WTC11 (cell line): ENCODE data around the gene ABHD4.

Source experiments
- CDX4 ChIP-seq: fragments of 250-450 bp; sonication (Bioruptor Pico); IDR thresholded peaks from 2 replicates; pipeline ENCODE4 v1.9.0; 2021; ENCODE audit warnings: moderate library complexity, mild to moderate bottlenecking, inconsistent platforms, borderline replicate concordance
- CTCF ChIP-seq: fragments of 200-600 bp; IDR thresholded peaks from 2 replicates; pipeline ENCODE4 v1.8.0; 2022; ENCODE audit warnings: antibody characterized with exemption
- E2F1 ChIP-seq: sonication (generic); formaldehyde crosslinking; IDR thresholded peaks from 2 replicates; pipeline ENCODE4 v1.8.0; 2022; ENCODE audit warnings: mild to moderate bottlenecking, missing genetic modification reagents
- ETV6 ChIP-seq: sonication (generic); formaldehyde crosslinking; IDR thresholded peaks from 2 replicates; pipeline ENCODE4 v1.8.1; 2022; ENCODE audit warnings: mild to moderate bottlenecking, missing genetic modification reagents
- FOXK1 ChIP-seq: sonication (generic); formaldehyde crosslinking; IDR thresholded peaks from 2 replicates; pipeline ENCODE4 v1.8.0; 2022; ENCODE audit warnings: mild to moderate bottlenecking, moderate library complexity, missing genetic modification reagents
- MAX ChIP-seq: sonication (generic); formaldehyde crosslinking; IDR thresholded peaks from 2 replicates; pipeline ENCODE4 v1.8.0; 2022; ENCODE audit warnings: mild to moderate bottlenecking, missing genetic modification reagents
- NFYB ChIP-seq: sonication (generic); formaldehyde crosslinking; conservative IDR thresholded peaks from 2 replicates; pipeline ENCODE4 v1.8.0; 2022; ENCODE audit warnings: low read depth, missing genetic modification reagents
- NR1H2 ChIP-seq: sonication (generic); formaldehyde crosslinking; IDR thresholded peaks from 2 replicates; pipeline ENCODE4 v1.9.0; 2021; ENCODE audit warnings: mild to moderate bottlenecking, moderate library complexity, missing genetic modification reagents
- SMAD4 ChIP-seq: sonication (generic); formaldehyde crosslinking; IDR thresholded peaks from 2 replicates; pipeline ENCODE4 v1.8.0; 2022; ENCODE audit warnings: mild to moderate bottlenecking, missing genetic modification reagents
- SOX15 ChIP-seq: fragments of 250-450 bp; sonication (Bioruptor Pico); IDR thresholded peaks from 2 replicates; pipeline ENCODE4 v1.9.0; 2021; ENCODE audit warnings: mild to moderate bottlenecking
- TCF7 ChIP-seq: sonication (generic); formaldehyde crosslinking; IDR thresholded peaks from 2 replicates; pipeline ENCODE4 v1.8.0; 2022; ENCODE audit warnings: mild to moderate bottlenecking, low read depth, missing genetic modification reagents, moderate library complexity
- TEAD4 ChIP-seq: sonication (generic); formaldehyde crosslinking; IDR thresholded peaks from 2 replicates; pipeline ENCODE4 v1.8.0; 2022; ENCODE audit warnings: mild to moderate bottlenecking, missing genetic modification reagents
- ZNF317 ChIP-seq: sonication (generic); formaldehyde crosslinking; IDR thresholded peaks from 2 replicates; pipeline ENCODE4 v1.8.1; 2023; ENCODE audit warnings: low read depth, mild to moderate bottlenecking, moderate library complexity, missing genetic modification reagents, borderline replicate concordance

- TF ChIP-seq MAX (CRISPR knock-in tag) (no peak), NFYB (CRISPR knock-in tag) (no peak), E2F1 (no peak), NR1H2 (CRISPR knock-in tag) (no peak), CTCF (no peak), FOXK1 (CRISPR knock-in tag) (no peak), SOX15 (CRISPR knock-in tag) (no peak), CDX4 (CRISPR knock-in tag) (no peak), SMAD4 (CRISPR knock-in tag) (no peak), TCF7 (CRISPR knock-in tag) (no peak), ZNF317 (CRISPR knock-in tag) (no peak), TEAD4 (CRISPR knock-in tag) (no peak), ETV6 (CRISPR knock-in tag) (no peak)
Observed at GRCh38 chr14:22626590-22626989, 28.5 kb downstream of the ABHD4 start.
